ENCODE data around the gene FBLN2.
A peak's percentile ranks its signal among the peaks of the same experiment; 100 is the strongest.

DNA sequence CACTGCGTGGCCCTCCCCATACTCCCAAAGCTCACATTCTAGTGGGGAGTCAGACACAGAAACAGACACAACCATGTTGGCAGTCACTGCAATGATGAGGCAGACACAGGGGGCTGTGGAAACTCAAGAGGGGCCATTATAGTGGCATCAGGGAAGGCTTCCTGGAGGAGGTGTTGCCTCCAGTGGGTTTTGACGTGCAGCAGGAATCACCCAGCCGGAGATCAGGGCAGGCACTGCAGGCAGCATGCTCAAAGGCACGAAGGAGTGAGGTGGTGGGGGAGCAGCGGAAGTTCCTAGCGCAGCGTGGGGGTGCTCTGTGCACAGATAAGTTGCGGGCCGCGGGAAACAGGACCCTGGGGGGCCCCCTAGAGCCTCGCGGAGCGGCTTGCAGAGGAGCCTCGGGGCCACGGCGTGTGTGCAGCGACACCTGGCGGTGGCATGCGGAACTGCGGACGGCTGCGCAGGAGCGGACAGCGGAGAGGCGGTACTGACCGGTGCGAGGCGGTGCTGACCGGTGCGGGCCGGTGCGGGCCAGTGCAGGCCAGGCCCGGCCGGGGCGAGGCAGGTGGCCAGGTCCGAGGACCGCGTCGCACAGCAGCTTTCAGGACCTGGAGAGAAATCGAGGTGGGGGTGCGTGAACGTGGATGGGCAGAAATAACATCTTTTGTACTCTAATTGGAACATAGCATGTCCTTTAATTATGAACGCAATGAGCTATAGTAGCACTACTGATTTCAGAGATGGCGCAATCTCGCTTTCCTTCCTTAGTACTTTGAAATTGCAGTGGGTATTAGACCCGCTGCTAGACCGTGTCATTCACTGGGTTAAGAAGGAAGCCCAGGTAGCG lies 101.5 kb downstream of the FBLN2 start:
- TF ChIP-seq POLR2A (IDR thresholded peaks at IDR 0.05) = no peak
- TF ChIP-seq, protein P1, sequence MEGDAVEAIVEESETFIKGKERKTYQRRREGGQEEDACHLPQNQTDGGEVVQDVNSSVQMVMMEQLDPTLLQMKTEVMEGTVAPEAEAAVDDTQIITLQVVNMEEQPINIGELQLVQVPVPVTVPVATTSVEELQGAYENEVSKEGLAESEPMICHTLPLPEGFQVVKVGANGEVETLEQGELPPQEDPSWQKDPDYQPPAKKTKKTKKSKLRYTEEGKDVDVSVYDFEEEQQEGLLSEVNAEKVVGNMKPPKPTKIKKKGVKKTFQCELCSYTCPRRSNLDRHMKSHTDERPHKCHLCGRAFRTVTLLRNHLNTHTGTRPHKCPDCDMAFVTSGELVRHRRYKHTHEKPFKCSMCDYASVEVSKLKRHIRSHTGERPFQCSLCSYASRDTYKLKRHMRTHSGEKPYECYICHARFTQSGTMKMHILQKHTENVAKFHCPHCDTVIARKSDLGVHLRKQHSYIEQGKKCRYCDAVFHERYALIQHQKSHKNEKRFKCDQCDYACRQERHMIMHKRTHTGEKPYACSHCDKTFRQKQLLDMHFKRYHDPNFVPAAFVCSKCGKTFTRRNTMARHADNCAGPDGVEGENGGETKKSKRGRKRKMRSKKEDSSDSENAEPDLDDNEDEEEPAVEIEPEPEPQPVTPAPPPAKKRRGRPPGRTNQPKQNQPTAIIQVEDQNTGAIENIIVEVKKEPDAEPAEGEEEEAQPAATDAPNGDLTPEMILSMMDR (IDR thresholded peaks at IDR 0.05) = peak; percentile 51 to 97 (median 88)
